CD14-positive monocyte (primary cell): ENCODE results near the gene VPS13A. TPM values are rescaled to one million over a fixed set of nuclear protein-coding genes. Genes with fewer than 3 reads are reported as not detected.
A peak's percentile ranks its signal among the peaks of the same experiment; 100 is the strongest.

Source experiments
- DNase-seq, 3 donors: peaks; one replicate each; pipeline ENCODE4 v3.0.0-alpha.2; 2011 to 2022
- H2AFZ ChIP-seq: 2 replicates; pipeline ENCODE4 v1.6.0; 2012; ENCODE audit warnings: mild to moderate bottlenecking, low read depth, low read length, inconsistent platforms; ENCODE audit not compliant: insufficient read depth, poor library complexity, severe bottlenecking
- H3K27ac ChIP-seq, 2 donors: 1 replicate in 1 of 2; 2 replicates in 1 of 2; pipeline ENCODE4 v1.5.1; 2012 to 2013; ENCODE audit warnings: low read length in 2 of 2, control low read depth in 1 of 2, inconsistent platforms in 1 of 2, low read depth in 1 of 2, mild to moderate bottlenecking in 1 of 2
- H3K27me3 ChIP-seq, 2 donors: one replicate each; pipeline versions ENCODE4 v1.6.0 to v1.6.1; 2011 to 2013; ENCODE audit warnings: low read length in 2 of 2; ENCODE audit not compliant: control insufficient read depth in 2 of 2, insufficient read depth in 2 of 2
- H3K36me3 ChIP-seq, 2 donors: replicated peaks in 1 of 2; 1 replicate in 1 of 2; 2 replicates in 1 of 2; pipeline versions ENCODE4 v1.5.1 to v1.6.1; 2012 to 2013; ENCODE audit warnings: low read length in 2 of 2, control low read depth in 1 of 2, inconsistent platforms in 1 of 2, mild to moderate bottlenecking in 1 of 2; ENCODE audit not compliant: insufficient read depth in 2 of 2, control insufficient read depth in 1 of 2
- H3K4me1 ChIP-seq, 2 donors: 1 replicate in 1 of 2; 2 replicates in 1 of 2; pipeline versions ENCODE4 v1.5.1 to v1.6.1; 2012 to 2013; ENCODE audit warnings: low read length in 2 of 2, control low read depth in 1 of 2, inconsistent platforms in 1 of 2, mild to moderate bottlenecking in 1 of 2, moderate library complexity in 1 of 2; ENCODE audit not compliant: insufficient read depth in 2 of 2, control insufficient read depth in 1 of 2
- H3K4me2 ChIP-seq: replicated peaks from 2 replicates; pipeline ENCODE3; 2012; ENCODE audit warnings: low read length, moderate library complexity, mild to moderate bottlenecking; ENCODE audit not compliant: poor library complexity, severe bottlenecking; ENCODE audit errors: extremely low read depth
- H3K4me3 ChIP-seq, 3 experiments: fragments of 200-600 bp in 1 of 3; sonication (generic) in 1 of 3; replicated peaks in 1 of 3; 1 replicate in 2 of 3; 2 replicates in 1 of 3; pipeline ENCODE4 v1.5.1; 2011 to 2013; ENCODE audit warnings: low read length in 3 of 3, mild to moderate bottlenecking in 3 of 3, control low read depth in 2 of 3, low read depth in 2 of 3, inconsistent platforms in 1 of 3, moderate library complexity in 1 of 3
- H3K79me2 ChIP-seq: 2 replicates; pipeline ENCODE4 v1.6.0; 2012; ENCODE audit warnings: mild to moderate bottlenecking, control low read depth, inconsistent platforms, low read length, moderate library complexity; ENCODE audit not compliant: insufficient read depth
- H3K9ac ChIP-seq: 2 replicates; pipeline ENCODE4 v1.6.0; 2017; ENCODE audit warnings: low read length, mild to moderate bottlenecking; ENCODE audit not compliant: insufficient read depth, poor library complexity, severe bottlenecking
- H3K9me3 ChIP-seq, 2 donors: replicated peaks in 1 of 2; 1 replicate in 1 of 2; 2 replicates in 1 of 2; pipeline versions ENCODE4 v1.5.1 to v1.6.1; 2012 to 2013; ENCODE audit warnings: low read length in 2 of 2, control low read depth in 1 of 2; ENCODE audit not compliant: control insufficient read depth in 1 of 2, insufficient read depth in 1 of 2
- H4K20me1 ChIP-seq: 2 replicates; pipeline ENCODE4 v1.6.0; 2012; ENCODE audit warnings: mild to moderate bottlenecking, low read length, control low read depth, moderate library complexity; ENCODE audit not compliant: insufficient read depth
- H3K27ac Mint-ChIP-seq, 7 donors: one replicate each; pipeline ENCODE4 v1.8.0; 2020; ENCODE audit warnings: mild to moderate bottlenecking in 7 of 7, mixed read lengths in 7 of 7, moderate library complexity in 6 of 7, inconsistent platforms in 2 of 7
- H3K27me3 Mint-ChIP-seq, 3 donors: one replicate each; pipeline ENCODE4 v1.8.0; 2021 to 2022; ENCODE audit warnings: low read depth in 3 of 3, mild to moderate bottlenecking in 3 of 3, mixed read lengths in 3 of 3, moderate library complexity in 3 of 3, inconsistent platforms in 1 of 3
- H3K36me3 Mint-ChIP-seq, 2 donors: one replicate each; pipeline ENCODE4 v1.8.0; 2020; ENCODE audit warnings: mixed read lengths in 2 of 2, inconsistent platforms in 1 of 2, mild to moderate bottlenecking in 1 of 2
- H3K4me1 Mint-ChIP-seq: one replicate; pipeline ENCODE4 v1.8.0; 2020; ENCODE audit warnings: mild to moderate bottlenecking, mixed read lengths
- H3K4me3 Mint-ChIP-seq, 2 donors: one replicate each; pipeline ENCODE4 v1.8.0; 2020; ENCODE audit warnings: mild to moderate bottlenecking in 2 of 2, mixed read lengths in 2 of 2, moderate library complexity in 1 of 2
- H3K9me3 Mint-ChIP-seq, 7 donors: one replicate each; pipeline ENCODE4 v1.8.0; 2020 to 2022; ENCODE audit warnings: mixed read lengths in 7 of 7, mild to moderate bottlenecking in 6 of 7, moderate library complexity in 6 of 7, inconsistent platforms in 2 of 7
- CTCF ChIP-seq: fragments of 200-600 bp; IDR thresholded peaks from one replicate; pipeline ENCODE4 v1.8.0; 2022; ENCODE audit warnings: antibody characterized with exemption, mild to moderate bottlenecking
- WGBS: methylation state at CpG from one replicate; pipeline ENCODE4 v1.1.5; 2013; ENCODE audit warnings: missing lambda C conversion rate; ENCODE audit not compliant: insufficient coverage; 5-methylcytosine and 5-hydroxymethylcytosine counted together
- intact Hi-C, 2 donors: fragments of 100-400 bp; cut with micrococcal nuclease; formaldehyde crosslinking; loops; one replicate each; pipeline versions ENCODE4 v1.15.0 to v1.15.1; 2023
- polyA plus RNA-seq, 3 donors: library from polyadenylated mRNA; depleted of rRNA in 1 of 3; unstranded in 2 of 3; stranded (reverse) in 1 of 3; fragments of 300-500 nt in 2 of 3; fragments of >200 nt in 1 of 3; fragmentation: Illumina TruSeq in 2 of 3; gene quantifications; 1 replicate in 2 of 3; 2 replicates in 1 of 3; pipeline ENCODE4 v1.2.3, GENCODE V29; 2012 to 2021

The VPS13A gene
- polyA plus RNA-seq, 3 donors, result 0.27 to 1.8 (median 1.1) TPM

GRCh38 chr9:77170991-77171699, 6.2 kb upstream of the VPS13A start:
- WGBS, result 100% methylated on average over 1 of the region's 2 CpGs
- H3K27ac Mint-ChIP-seq, result no peak overlapping the region
- Histone ChIP-seq H3K9ac (no peak overlapping the region), H3K9me3 (no peaks in the 10 kb centered on the region), H3K4me1 (no peaks in the 10 kb centered on the region), H3K79me2 (no peaks in the 10 kb centered on the region), H3K27ac (no peak overlapping the region), H3K4me2 (no peak overlapping the region), H3K4me3 (no peak overlapping the region), H3K27me3 (peaks cover 0 to 11% of the 10 kb centered on the region in 2 donors), H3K36me3 (no peaks in the 10 kb centered on the region), H2AFZ (no peak overlapping the region), H4K20me1 (no peaks in the 10 kb centered on the region)
- no peak overlapping the region for H3K4me3 Mint-ChIP-seq
- DNase-seq, result no peak
- no peaks in the 10 kb centered on the region for H3K36me3 Mint-ChIP-seq
- no peaks in the 10 kb centered on the region for H3K9me3 Mint-ChIP-seq
- H3K4me1 Mint-ChIP-seq, result no peaks in the 10 kb centered on the region
- intact Hi-C loops, result no loop called here
- H3K27me3 Mint-ChIP-seq, result peaks cover 2 to 17% (median 7%) of the 10 kb centered on the region in 3 donors
- no peak for TF ChIP-seq CTCF

GRCh38 chr9:77175151-77175550, 2.2 kb upstream of the VPS13A start:
- Histone ChIP-seq H3K4me2 (no peak overlapping the region), H4K20me1 (no peaks in the 10 kb centered on the region), H3K4me3 (no peak overlapping the region), H3K9ac (no peak overlapping the region), H3K4me1 (peaks cover 20 to 25% of the 10 kb centered on the region in 2 donors), H3K27ac (no peak overlapping the region), H3K36me3 (no peaks in the 10 kb centered on the region), H3K79me2 (peaks cover 3% of the 10 kb centered on the region), H3K27me3 (peaks cover 4 to 19% of the 10 kb centered on the region in 2 donors), H3K9me3 (no peaks in the 10 kb centered on the region), H2AFZ (no peak overlapping the region)
- Mint-ChIP-seq H3K4me1 (peaks cover 22% of the 10 kb centered on the region), H3K27ac (no peak overlapping the region), H3K9me3 (no peaks in the 10 kb centered on the region), H3K27me3 (peaks cover 2 to 23% (median 11%) of the 10 kb centered on the region in 3 donors), H3K36me3 (peaks cover 0 to 2% of the 10 kb centered on the region in 2 donors), H3K4me3 (peak overlapping the region in 1 of 2 donors; percentile 40)
- TF ChIP-seq CTCF, result no peak
- intact Hi-C loops, result no loop called here
- WGBS, result 60% methylated on average over 1 of the region's 2 CpGs
- DNase-seq, result no peak
